ENCODE data around the gene PPM1K.
A peak's percentile ranks its signal among the peaks of the same experiment; 100 is the strongest.

PPM1K gene

GRCh38 chr4:88276952-88277710 is 7.2 kb downstream of the PPM1K start:
- no peak for DNase-seq (ENCODE audit: low read depth in 2 of 2)

- DNase-seq (ENCODE audit: low read depth in 2 of 2), result no peak
These were observed 8.3 kb downstream of the PPM1K start for GRCh38 chr4:88275949-88276515.

GRCh38 chr4:88275516-88275915 is 8.8 kb downstream of the PPM1K start:
- no peak for DNase-seq (ENCODE audit: low read depth in 2 of 2)

GRCh38 chr4:88268913-88269312 is 15.4 kb downstream of the PPM1K start:
- no peak for DNase-seq (ENCODE audit: low read depth in 2 of 2)

GRCh38 chr4:88264336-88264735 is 20.0 kb downstream of the PPM1K start:
- DNase-seq (ENCODE audit: low read depth in 2 of 2), result no peak

- DNase-seq (ENCODE audit: low read depth in 2 of 2), result no peak
These were observed 26.6 kb downstream of the PPM1K start for GRCh38 chr4:88257726-88258125.

- no peak for DNase-seq (ENCODE audit: low read depth in 2 of 2)
These were observed 29.2 kb downstream of the PPM1K start for GRCh38 chr4:88255111-88255510.

- DNase-seq (ENCODE audit: low read depth in 2 of 2), result no peak
These were observed 32.4 kb downstream of the PPM1K start for GRCh38 chr4:88251924-88252323.

GRCh38 chr4:88247148-88247547 is 37.2 kb downstream of the PPM1K start:
- no peak for DNase-seq (ENCODE audit: low read depth in 2 of 2)

- DNase-seq (ENCODE audit: low read depth in 2 of 2), result no peak
These were observed 37.8 kb downstream of the PPM1K start for GRCh38 chr4:88246600-88246999.

- peak in 1 of 2 donors; percentile 3 for DNase-seq (ENCODE audit: low read depth in 2 of 2)
These were observed 39.4 kb downstream of the PPM1K start for GRCh38 chr4:88244816-88245579.

GRCh38 chr4:88244056-88244455 is 40.3 kb downstream of the PPM1K start:
- no peak for DNase-seq (ENCODE audit: low read depth in 2 of 2)

- DNase-seq (ENCODE audit: low read depth in 2 of 2), result no peak
These were observed 42.2 kb downstream of the PPM1K start for GRCh38 chr4:88242144-88242543.

- no peak for DNase-seq (ENCODE audit: low read depth in 2 of 2)
These were observed 44.1 kb downstream of the PPM1K start for GRCh38 chr4:88240297-88240714.

- DNase-seq (ENCODE audit: low read depth in 2 of 2), result no peak
These were observed 53.2 kb downstream of the PPM1K start for GRCh38 chr4:88230969-88231771.

- DNase-seq (ENCODE audit: low read depth in 2 of 2), result no peak
These were observed 53.9 kb downstream of the PPM1K start for GRCh38 chr4:88230461-88230891.

- no peak for DNase-seq (ENCODE audit: low read depth in 2 of 2)
These were observed 56.6 kb downstream of the PPM1K start for GRCh38 chr4:88227734-88228133.

- DNase-seq (ENCODE audit: low read depth in 2 of 2), result no peak
These were observed 58.2 kb downstream of the PPM1K start for GRCh38 chr4:88226143-88226542.

GRCh38 chr4:88225232-88226105 is 58.9 kb downstream of the PPM1K start:
- DNase-seq (ENCODE audit: low read depth in 2 of 2), result no peak

GRCh38 chr4:88223516-88223915 is 60.8 kb downstream of the PPM1K start:
- DNase-seq (ENCODE audit: low read depth in 2 of 2), result no peak

- peak in 1 of 2 donors; percentile 24 for DNase-seq (ENCODE audit: low read depth in 2 of 2)
These were observed 65.3 kb downstream of the PPM1K start for GRCh38 chr4:88219099-88219498.
